Fibroblast of upper back skin (primary cell): ENCODE results near the gene RPL19.
A peak's percentile ranks its signal among the peaks of the same experiment; 100 is the strongest.

Source experiments
- DNase-seq: peaks from one replicate; pipeline ENCODE4 v3.0.0-alpha.2; 2013

Gene RPL19

GRCh38 chr17:39173526-39174274 is 26.4 kb upstream of the RPL19 start:
- no peak for DNase-seq

- peak; percentile 64 for DNase-seq
Measured at GRCh38 chr17:39174920-39175694, 25.0 kb upstream of the RPL19 start.

GRCh38 chr17:39175695-39176093 is 24.4 kb upstream of the RPL19 start:
- no peak for DNase-seq

GRCh38 chr17:39177256-39177655 is 22.8 kb upstream of the RPL19 start:
- DNase-seq: peak; percentile 18

GRCh38 chr17:39178536-39178935 is 21.5 kb upstream of the RPL19 start:
- no peak for DNase-seq

- no peak for DNase-seq
Measured at GRCh38 chr17:39181303-39181702, 18.8 kb upstream of the RPL19 start.

GRCh38 chr17:39183045-39183444 is 17.0 kb upstream of the RPL19 start:
- no peak for DNase-seq

- DNase-seq: no peak
Measured at GRCh38 chr17:39183720-39184119, 16.4 kb upstream of the RPL19 start.

- DNase-seq: no peak
Measured at GRCh38 chr17:39186481-39187002, 13.5 kb upstream of the RPL19 start.

- DNase-seq: no peak
Measured at GRCh38 chr17:39187152-39187830, 12.8 kb upstream of the RPL19 start.

- no peak for DNase-seq
Measured at GRCh38 chr17:39191750-39192510, 8.2 kb upstream of the RPL19 start.

GRCh38 chr17:39192901-39193300 is 7.2 kb upstream of the RPL19 start:
- DNase-seq: no peak

GRCh38 chr17:39193346-39193745 is 6.7 kb upstream of the RPL19 start:
- no peak for DNase-seq

- peak; percentile 59 for DNase-seq
Measured at GRCh38 chr17:39194089-39194984, 5.7 kb upstream of the RPL19 start.

GRCh38 chr17:39194985-39195524 is 5.0 kb upstream of the RPL19 start:
- no peak for DNase-seq

GRCh38 chr17:39195568-39196160 is 4.4 kb upstream of the RPL19 start:
- DNase-seq: no peak

- DNase-seq: no peak
Measured at GRCh38 chr17:39196241-39196807, 3.8 kb upstream of the RPL19 start.

GRCh38 chr17:39196808-39197291 is 3.2 kb upstream of the RPL19 start:
- DNase-seq: no peak

GRCh38 chr17:39197380-39198185 is 2.5 kb upstream of the RPL19 start, which contains the start of gene CACNB1:
TSS of gene CACNB1 (minus strand) at chr17:39197669. CDS start at chr17:39197495, 174 bp downstream.
- peak; percentile 75 for DNase-seq
